HCT116 (cell line): ENCODE measurements around the gene POLA2. TPM values are rescaled to one million over a fixed set of nuclear protein-coding genes. Genes with fewer than 3 reads are reported as not detected.

Experiments used
- ATAC-seq: fragments of 200-7000 bp; cut with Tn5 transposase; 2 replicates; pipeline ENCODE4 v1.9.1; 2020; ENCODE audit warnings: mild to moderate bottlenecking, moderate library complexity
- BruUV-seq: library from RNA; stranded (reverse); fragments of 400-500 nt; replicated peaks from 2 replicates; lab custom pipeline; 2021; lab: Mats Ljungman, UMichigan
- CTCF ChIA-PET: fragments of 300-600 bp; sonication (Branson Sonifier 250); formaldehyde crosslinking; loops from one replicate; lab custom pipeline; 2021; ENCODE audit warnings: antibody characterized with exemption; lab: Charles Lee
- POLR2A ChIA-PET: fragments of 300-600, 350-600 bp; sonication (Branson Sonifier 250); formaldehyde crosslinking; loops from one replicate; lab custom pipeline; 2021; ENCODE audit warnings: antibody characterized with exemption; lab: Charles Lee
- RAD21 ChIA-PET, 2 experiments: fragments of 300-600 bp; sonication (Branson Sonifier 250); formaldehyde crosslinking; loops; one replicate each; lab custom pipeline; 2023; ENCODE audit warnings: low total read pairs in 2 of 2; ENCODE audit not compliant: uncharacterized antibody in 2 of 2, unreplicated experiment in 2 of 2, low non-redundant PET in 1 of 2; lab: Charles Lee
- DNase-seq: peaks from one replicate; pipeline ENCODE4 v3.0.0-alpha.2; 2010; ENCODE audit warnings: low read depth, low spot score
- H2AFZ ChIP-seq: fragments of 200-600 bp; shearing (Covaris generic), sonication (generic); 2 replicates; pipeline ENCODE4 v1.6.1; 2017; ENCODE audit warnings: low read depth, mixed run types, mixed read lengths, antibody characterized with exemption, low read length; ENCODE audit not compliant: poor library complexity, severe bottlenecking
- H3K27ac ChIP-seq: 2 replicates; pipeline ENCODE4 v1.5.1; 2012; ENCODE audit warnings: low read depth, low read length
- H3K27me3 ChIP-seq: fragments of 200-600 bp; sonication (generic); 2 replicates; pipeline ENCODE4 v1.6.1; 2016; ENCODE audit warnings: mixed run types, low read length, mixed read lengths; ENCODE audit not compliant: insufficient read depth
- H3K36me3 ChIP-seq, 2 experiments: fragments of 200-500 bp in 1 of 2; fragments of 200-600 bp in 1 of 2; sonication (Bioruptor generic) in 1 of 2; sonication (generic) in 1 of 2; 2 replicates each; pipeline versions ENCODE4 v1.5.1 to v1.6.1; 2014 to 2016; ENCODE audit warnings: low read length in 2 of 2, inconsistent platforms in 1 of 2, mixed read lengths in 1 of 2, mixed run types in 1 of 2; ENCODE audit not compliant: insufficient read depth in 2 of 2, control insufficient read depth in 1 of 2
- H3K4me1 ChIP-seq, 2 experiments: fragments of 200-600 bp in 1 of 2; sonication (generic) in 1 of 2; 2 replicates each; pipeline versions ENCODE4 v1.5.1 to v1.6.1; 2012 to 2017; ENCODE audit warnings: low read length in 2 of 2, inconsistent platforms in 1 of 2, mild to moderate bottlenecking in 1 of 2, mixed read lengths in 1 of 2, mixed run types in 1 of 2, moderate library complexity in 1 of 2; ENCODE audit not compliant: insufficient read depth in 2 of 2, control insufficient read depth in 1 of 2
- H3K4me2 ChIP-seq: fragments of 200-600 bp; sonication (generic); 2 replicates; pipeline ENCODE4 v1.6.1; 2017; ENCODE audit warnings: mixed run types, low read length, mixed read lengths
- H3K4me3 ChIP-seq, 2 experiments: fragments of 200-600 bp in 1 of 2; sonication (generic) in 1 of 2; replicated peaks in 1 of 2; 2 replicates each; pipeline ENCODE4 v1.5.1; 2011 to 2016; ENCODE audit warnings: low read length in 2 of 2, control low read depth in 1 of 2, low read depth in 1 of 2, mild to moderate bottlenecking in 1 of 2, mixed read lengths in 1 of 2, mixed run types in 1 of 2
- H3K79me2 ChIP-seq: fragments of 200-600 bp; sonication (generic); 2 replicates; pipeline ENCODE4 v1.6.1; 2017; ENCODE audit warnings: mild to moderate bottlenecking, mixed run types, low read length, moderate library complexity, mixed read lengths; ENCODE audit not compliant: insufficient read depth
- H3K9ac ChIP-seq: fragments of 200-600 bp; sonication (generic); 2 replicates; pipeline ENCODE4 v1.6.1; 2016; ENCODE audit warnings: low read length, mixed read lengths
- H3K9me2 ChIP-seq: fragments of 200-600 bp; sonication (generic), shearing (Covaris generic); 2 replicates; pipeline ENCODE4 v1.6.1; 2017; ENCODE audit warnings: mixed run types, mild to moderate bottlenecking, moderate library complexity; ENCODE audit not compliant: insufficient read depth
- H3K9me3 ChIP-seq, 2 experiments: fragments of 200-500 bp in 1 of 2; fragments of 200-600 bp in 1 of 2; sonication (Bioruptor generic) in 1 of 2; sonication (generic) in 1 of 2; 2 replicates each; pipeline ENCODE4 v1.6.1; 2014 to 2017; ENCODE audit warnings: low read length in 2 of 2, mixed read lengths in 2 of 2, inconsistent platforms in 1 of 2, low read depth in 1 of 2, mild to moderate bottlenecking in 1 of 2, mixed run types in 1 of 2, moderate library complexity in 1 of 2; ENCODE audit not compliant: control insufficient read depth in 1 of 2, insufficient read depth in 1 of 2
- H4K20me1 ChIP-seq: fragments of 200-600 bp; sonication (generic), shearing (Covaris generic); 2 replicates; pipeline ENCODE4 v1.6.1; 2017; ENCODE audit warnings: mixed run types, mild to moderate bottlenecking, moderate library complexity; ENCODE audit not compliant: insufficient read depth
- EGR1 ChIP-seq: IDR thresholded peaks from 2 replicates; pipeline ENCODE4 v1.6.1; 2012; ENCODE audit warnings: low read depth
- ELF1 ChIP-seq: IDR thresholded peaks from 2 replicates; pipeline ENCODE4 v1.6.1; 2012; ENCODE audit warnings: low read depth, borderline replicate concordance
- EZH2 ChIP-seq: fragments of 200-600 bp; sonication (generic); IDR thresholded peaks from 2 replicates; pipeline ENCODE4 v1.6.1; 2017; ENCODE audit warnings: antibody characterized with exemption, mixed run types
- FOSL1 ChIP-seq: IDR thresholded peaks from 2 replicates; pipeline ENCODE4 v1.6.1; 2012; ENCODE audit warnings: low read depth
- JUND ChIP-seq: IDR thresholded peaks from 2 replicates; pipeline ENCODE4 v1.6.1; 2012
- POLR2AphosphoS5 ChIP-seq: IDR thresholded peaks from 2 replicates; pipeline ENCODE4 v1.6.1; 2011; ENCODE audit warnings: mild to moderate bottlenecking, low read depth, low read length, moderate library complexity
- SP1 ChIP-seq: IDR thresholded peaks from 2 replicates; pipeline ENCODE4 v1.6.1; 2012; ENCODE audit warnings: low read depth
- YY1 ChIP-seq: IDR thresholded peaks from 2 replicates; pipeline ENCODE4 v1.6.1; 2011; ENCODE audit warnings: low read length, low read depth, moderate library complexity, mild to moderate bottlenecking; ENCODE audit not compliant: insufficient replicate concordance; ENCODE audit errors: extremely low read depth
- intact Hi-C: fragments of 100-400 bp; cut with micrococcal nuclease; formaldehyde crosslinking; loops from 2 replicates; pipeline ENCODE4 v1.10.0; 2022
- total RNA-seq: library from RNA; stranded (reverse); gene quantifications from one replicate; pipeline ENCODE4 v1.2.1, GENCODE V29; 2021; ENCODE audit not compliant: unreplicated experiment
- TF ChIP-seq, protein P1 (sequence below): IDR thresholded peaks from 2 replicates; pipeline ENCODE4 v1.6.1; 2012

POLA2 gene
- total RNA-seq, 1 experiment from 2014 or later, result 20.0 TPM

DNA sequence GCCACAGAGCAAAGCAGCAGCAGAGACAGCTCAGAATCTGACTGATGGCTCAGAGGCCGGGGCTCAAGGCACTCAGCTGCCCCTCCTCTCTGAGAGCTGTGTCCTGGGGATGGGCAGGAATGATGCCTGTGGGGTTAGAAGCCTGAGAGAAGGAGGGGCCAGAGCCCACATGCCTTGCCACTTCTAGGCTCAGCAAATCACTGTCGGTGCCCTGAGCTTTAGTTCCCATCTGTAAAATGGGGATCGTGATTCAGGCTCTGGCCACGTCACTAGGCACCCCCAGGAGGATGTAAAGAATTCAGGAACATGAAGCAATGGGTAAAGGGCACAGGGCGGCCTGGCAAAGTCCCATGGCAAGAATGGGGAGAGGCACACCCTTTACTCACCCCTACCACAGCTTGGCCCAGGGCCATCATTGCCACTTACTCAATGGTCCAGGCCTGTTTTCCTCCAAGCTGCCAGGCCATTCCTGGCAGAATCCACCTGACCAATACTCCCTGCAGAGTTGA is 49.5 kb downstream of the POLA2 start:
- DNase-seq (no peak), ATAC-seq (no peak)
- Histone ChIP-seq H2AFZ (no peak overlapping the region), H3K36me3 (no peaks in the 10 kb centered on the region), H4K20me1 (no peaks in the 10 kb centered on the region), H3K9ac (no peak overlapping the region), H3K9me2 (no peaks in the 10 kb centered on the region), H3K4me3 (no peak overlapping the region), H3K9me3 (no peaks in the 10 kb centered on the region), H3K79me2 (peaks cover 14% of the 10 kb centered on the region), H3K27me3 (no peaks in the 10 kb centered on the region), H3K27ac (no peak overlapping the region), H3K4me2 (no peak overlapping the region), H3K4me1 (peaks cover 14 to 59% of the 10 kb centered on the region in 2 experiments)
- intact Hi-C loops, result no loop called here
- ChIA-PET POLR2A (interaction anchor here (0.6 kb wide), 1 partner anchor 36 kb away, joined by 3 read pairs; no protein-coding TSS in a partner anchor), RAD21 (no interaction called here), CTCF (interaction anchor here (0.6 to 2.1 kb wide), 3 partner anchors 19 to 36 kb away, joined by 3 to 7 read pairs (median 3); no protein-coding TSS in a partner anchor)
- TF ChIP-seq, protein P1, sequence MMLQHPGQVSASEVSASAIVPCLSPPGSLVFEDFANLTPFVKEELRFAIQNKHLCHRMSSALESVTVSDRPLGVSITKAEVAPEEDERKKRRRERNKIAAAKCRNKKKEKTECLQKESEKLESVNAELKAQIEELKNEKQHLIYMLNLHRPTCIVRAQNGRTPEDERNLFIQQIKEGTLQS, result no peak
- TF ChIP-seq JUND (no peak), POLR2AphosphoS5 (no peak), ELF1 (no peak), SP1 (no peak), FOSL1 (no peak), EGR1 (no peak), YY1 (no peak), EZH2 (no peak)
- BruUV-seq, result no TSS peak
